Epithelial cell of esophagus (primary cell): Measurements from ENCODE around the gene CDH6.

Source experiments
- DNase-seq: peaks from one replicate; pipeline ENCODE4 v3.0.0; 2010; ENCODE audit warnings: low read depth
- H3K4me3 ChIP-seq: 2 replicates; pipeline ENCODE4 v1.5.1; 2011; ENCODE audit warnings: mild to moderate bottlenecking, low read length, control low read depth
- TF ChIP-seq, protein P1 (sequence below): IDR thresholded peaks from 2 replicates; pipeline ENCODE4 v1.5.1; 2011; ENCODE audit warnings: low read depth, mild to moderate bottlenecking, low read length, control low read depth, inconsistent platforms; ENCODE audit not compliant: insufficient read depth; ENCODE audit errors: missing control alignments

The CDH6 gene

DNA sequence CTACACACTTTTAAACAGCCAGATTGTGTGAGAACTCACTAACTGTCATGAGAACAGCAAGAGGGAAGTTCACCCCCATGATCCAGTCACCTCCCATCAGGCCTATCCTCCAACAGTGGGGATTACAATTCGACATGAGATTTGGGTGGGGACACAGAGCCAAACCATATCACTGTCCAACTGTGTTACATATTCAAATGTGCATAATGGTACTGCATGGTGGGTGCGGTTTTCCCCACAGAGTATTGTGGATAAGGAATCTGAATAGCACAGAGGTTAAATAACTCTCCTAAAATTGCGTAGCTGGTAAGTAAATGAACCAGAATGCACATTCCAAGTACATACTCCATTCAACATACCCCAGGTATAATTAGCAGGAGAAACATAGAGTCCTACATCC is 32.1 kb downstream of the CDH6 start:
- TF ChIP-seq, protein P1, sequence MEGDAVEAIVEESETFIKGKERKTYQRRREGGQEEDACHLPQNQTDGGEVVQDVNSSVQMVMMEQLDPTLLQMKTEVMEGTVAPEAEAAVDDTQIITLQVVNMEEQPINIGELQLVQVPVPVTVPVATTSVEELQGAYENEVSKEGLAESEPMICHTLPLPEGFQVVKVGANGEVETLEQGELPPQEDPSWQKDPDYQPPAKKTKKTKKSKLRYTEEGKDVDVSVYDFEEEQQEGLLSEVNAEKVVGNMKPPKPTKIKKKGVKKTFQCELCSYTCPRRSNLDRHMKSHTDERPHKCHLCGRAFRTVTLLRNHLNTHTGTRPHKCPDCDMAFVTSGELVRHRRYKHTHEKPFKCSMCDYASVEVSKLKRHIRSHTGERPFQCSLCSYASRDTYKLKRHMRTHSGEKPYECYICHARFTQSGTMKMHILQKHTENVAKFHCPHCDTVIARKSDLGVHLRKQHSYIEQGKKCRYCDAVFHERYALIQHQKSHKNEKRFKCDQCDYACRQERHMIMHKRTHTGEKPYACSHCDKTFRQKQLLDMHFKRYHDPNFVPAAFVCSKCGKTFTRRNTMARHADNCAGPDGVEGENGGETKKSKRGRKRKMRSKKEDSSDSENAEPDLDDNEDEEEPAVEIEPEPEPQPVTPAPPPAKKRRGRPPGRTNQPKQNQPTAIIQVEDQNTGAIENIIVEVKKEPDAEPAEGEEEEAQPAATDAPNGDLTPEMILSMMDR: no peak
- DNase-seq: no peak
- no peak overlapping the region for H3K4me3 ChIP-seq

DNA sequence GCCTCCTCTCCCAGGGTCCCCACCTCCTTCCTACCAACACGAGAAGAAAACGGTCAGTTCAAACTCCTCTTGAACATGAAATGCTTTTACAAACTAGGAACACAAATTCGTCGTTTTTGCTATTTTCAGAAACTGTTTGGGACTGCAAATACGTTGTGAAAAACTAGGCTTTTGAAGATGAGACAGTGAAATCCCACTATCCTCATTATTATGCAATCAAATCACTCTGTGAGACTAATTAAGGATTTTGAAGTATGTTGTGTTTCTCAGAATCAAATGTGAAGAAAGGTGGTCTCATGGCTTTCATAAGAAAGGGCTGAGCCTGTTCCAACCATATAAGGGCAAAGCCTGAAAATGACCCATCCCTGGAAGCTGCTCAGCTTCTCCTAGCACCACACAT is 33.2 kb downstream of the CDH6 start:
- TF ChIP-seq, protein P1: no peak
- no peak overlapping the region for H3K4me3 ChIP-seq
- DNase-seq: no peak

DNA sequence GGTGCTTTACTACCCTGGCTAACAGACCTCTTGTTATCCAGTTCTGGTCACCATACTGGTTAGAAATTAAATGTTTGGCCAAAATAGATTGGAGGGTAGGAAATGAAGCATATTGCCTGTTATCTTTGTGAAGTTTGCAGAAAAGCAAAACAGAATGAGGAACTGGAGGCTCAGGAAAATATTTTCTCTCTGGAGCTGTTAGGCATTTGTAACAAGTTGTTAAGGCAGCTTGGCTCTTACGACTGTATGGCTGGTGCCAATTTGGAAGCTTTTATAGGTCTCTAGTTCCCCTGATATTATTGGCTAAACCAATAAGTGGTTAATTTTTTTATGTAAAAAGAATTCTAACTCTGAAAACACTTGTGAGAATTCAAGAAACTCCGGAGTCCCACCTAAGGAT is 35.8 kb downstream of the CDH6 start:
- no peak for DNase-seq
- TF ChIP-seq, protein P1: no peak
- no peak overlapping the region for H3K4me3 ChIP-seq

DNA sequence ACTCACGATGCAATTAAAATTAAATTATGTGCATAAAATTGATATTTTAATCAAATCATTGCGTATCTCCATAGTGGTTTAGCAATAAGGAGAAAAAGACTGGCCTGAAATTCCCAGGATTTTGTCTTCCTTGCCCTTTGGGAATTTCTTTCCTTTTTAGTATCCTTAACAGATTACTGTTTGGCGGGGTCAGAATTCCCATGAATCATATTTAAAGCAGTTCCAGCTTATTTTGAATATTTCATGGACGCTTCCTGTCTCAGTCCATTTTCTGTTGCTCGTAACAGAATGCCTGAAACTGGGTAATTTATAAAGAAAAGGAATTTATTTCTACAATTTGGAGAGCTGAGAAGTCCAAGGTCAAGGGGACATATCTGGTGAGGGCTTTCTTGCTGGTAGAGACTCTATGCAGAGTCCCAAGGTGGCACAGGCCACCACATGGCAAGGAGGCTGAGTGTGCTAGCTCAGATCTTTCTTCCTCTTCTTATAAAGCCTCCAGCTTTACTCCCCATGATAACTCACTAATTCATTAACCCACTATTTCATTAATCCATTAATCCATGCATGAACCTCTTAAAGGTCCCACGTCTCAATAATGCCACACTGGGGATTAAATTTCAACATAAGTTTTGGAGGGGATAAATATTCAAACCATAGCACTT is 37.8 kb downstream of the CDH6 start:
- no peak overlapping the region for H3K4me3 ChIP-seq
- no peak for DNase-seq
- TF ChIP-seq, protein P1: no peak

DNA sequence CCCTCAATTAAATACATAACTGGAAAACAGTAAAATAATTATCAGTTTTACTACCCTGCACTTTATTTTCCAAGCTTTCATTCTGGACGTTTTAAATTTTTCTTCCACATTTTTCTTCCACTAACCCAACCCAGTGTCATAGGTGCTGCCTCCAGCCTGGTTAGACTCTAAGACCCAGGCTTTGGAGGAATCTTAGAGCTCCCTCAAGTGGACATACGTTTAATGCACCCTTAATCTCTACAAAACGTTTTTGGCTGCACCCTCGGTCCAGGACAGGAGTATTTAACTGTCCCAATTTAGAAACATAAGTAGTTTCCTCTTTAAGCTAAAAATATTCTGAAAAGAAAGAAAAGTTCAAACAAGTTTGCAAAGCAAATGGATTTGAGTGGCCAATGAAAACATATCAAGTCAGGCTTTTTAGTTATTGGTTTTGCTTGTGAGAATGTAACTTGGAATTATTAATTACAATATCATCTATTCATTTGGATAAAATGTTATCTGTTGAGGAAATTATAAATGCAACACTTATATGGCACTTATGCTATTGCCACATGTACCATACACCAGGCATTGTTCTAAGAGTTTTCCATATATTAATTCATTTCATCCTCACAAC is 38.9 kb downstream of the CDH6 start:
- DNase-seq: peak; percentile 70
- TF ChIP-seq, protein P1: peak; percentile 89
- H3K4me3 ChIP-seq: no peak overlapping the region

DNA sequence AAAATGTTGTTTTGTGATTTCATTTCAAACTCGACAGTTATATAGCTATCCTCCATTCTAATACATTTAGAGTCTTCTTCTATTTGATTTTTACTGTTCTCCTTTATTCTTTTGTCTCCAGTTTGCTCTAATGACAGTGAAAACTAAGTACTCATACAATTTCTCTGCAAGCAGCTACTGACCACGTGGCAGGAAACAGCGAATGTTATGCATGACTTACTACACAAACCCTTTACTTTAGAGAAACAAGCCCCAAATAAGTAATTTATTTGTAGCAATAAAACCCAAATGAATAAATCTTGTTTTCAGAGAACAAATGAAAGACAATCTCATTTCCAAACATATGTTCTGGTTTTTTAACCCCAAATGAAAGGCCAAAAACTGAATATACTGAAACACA is 41.9 kb downstream of the CDH6 start:
- no peak overlapping the region for H3K4me3 ChIP-seq
- TF ChIP-seq, protein P1: no peak

DNA sequence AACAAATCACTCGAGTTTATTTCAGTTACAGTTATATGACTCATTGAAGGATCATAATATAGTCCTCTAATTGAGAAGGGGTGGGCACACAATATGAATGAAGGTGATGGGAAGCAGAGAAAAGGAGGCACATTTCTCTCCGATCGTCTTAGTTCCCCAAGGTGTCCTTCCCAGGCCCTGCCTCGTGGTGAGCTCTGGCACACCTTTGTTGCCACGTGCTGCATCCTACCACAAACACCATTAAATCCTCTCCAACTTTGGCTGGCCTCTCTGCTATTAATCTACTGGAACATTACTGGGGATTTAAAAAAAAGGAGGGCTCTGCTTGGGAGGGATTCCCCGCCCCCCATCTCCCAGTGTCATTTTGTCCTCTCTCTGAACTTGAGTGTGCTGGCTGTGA is 42.9 kb downstream of the CDH6 start:
- H3K4me3 ChIP-seq: no peak overlapping the region
- TF ChIP-seq, protein P1: no peak
- no peak for DNase-seq

More for the DNA sequence above, 41.9 kb downstream of the CDH6 start:
- DNase-seq: no peak
